AG10803 (cell line): ENCODE measurements around the gene SMARCA2.
A peak's percentile ranks its signal among the peaks of the same experiment; 100 is the strongest.

Experiments used
- DNase-seq: peaks from one replicate; pipeline ENCODE4 v3.0.0; 2010; ENCODE audit warnings: low read depth
- H3K4me3 ChIP-seq: 2 replicates; pipeline ENCODE4 v1.5.1; 2011; ENCODE audit warnings: mild to moderate bottlenecking, low read length, control low read depth
- CTCF ChIP-seq: conservative IDR thresholded peaks from 2 replicates; pipeline ENCODE4 v1.5.1; 2011; ENCODE audit warnings: mild to moderate bottlenecking, low read length, control low read depth, inconsistent platforms

The SMARCA2 gene

GRCh38 chr9:2047916-2048315, 32.8 kb downstream of the SMARCA2 start:
- no peak for TF ChIP-seq CTCF
- DNase-seq: no peak

DNA sequence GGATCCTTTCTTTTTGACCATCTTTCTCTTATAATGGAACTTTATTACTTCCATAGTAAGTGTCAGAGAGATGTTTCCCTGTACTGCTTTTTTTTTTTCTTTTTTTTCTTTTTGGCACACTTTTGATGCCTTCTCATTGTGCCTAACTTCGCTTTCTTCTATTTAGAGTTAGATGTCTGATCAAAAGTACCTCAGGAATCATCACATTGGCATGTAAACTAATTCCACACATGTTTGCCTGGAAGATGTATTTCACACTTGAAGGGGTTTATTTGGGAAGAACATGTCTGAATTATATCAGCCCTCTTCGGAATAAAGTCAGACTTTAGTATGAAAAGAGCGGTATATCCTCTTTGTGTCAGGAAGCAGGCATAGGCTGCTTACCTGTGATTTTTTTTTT, 35.1 kb downstream of the SMARCA2 start:
- peak; percentile 35 for DNase-seq
- no peak for TF ChIP-seq CTCF
- H3K4me3 ChIP-seq: no peak overlapping the region

More at GRCh38 chr9:2047916-2048315, 32.8 kb downstream of the SMARCA2 start:
- no peak overlapping the region for H3K4me3 ChIP-seq

DNA sequence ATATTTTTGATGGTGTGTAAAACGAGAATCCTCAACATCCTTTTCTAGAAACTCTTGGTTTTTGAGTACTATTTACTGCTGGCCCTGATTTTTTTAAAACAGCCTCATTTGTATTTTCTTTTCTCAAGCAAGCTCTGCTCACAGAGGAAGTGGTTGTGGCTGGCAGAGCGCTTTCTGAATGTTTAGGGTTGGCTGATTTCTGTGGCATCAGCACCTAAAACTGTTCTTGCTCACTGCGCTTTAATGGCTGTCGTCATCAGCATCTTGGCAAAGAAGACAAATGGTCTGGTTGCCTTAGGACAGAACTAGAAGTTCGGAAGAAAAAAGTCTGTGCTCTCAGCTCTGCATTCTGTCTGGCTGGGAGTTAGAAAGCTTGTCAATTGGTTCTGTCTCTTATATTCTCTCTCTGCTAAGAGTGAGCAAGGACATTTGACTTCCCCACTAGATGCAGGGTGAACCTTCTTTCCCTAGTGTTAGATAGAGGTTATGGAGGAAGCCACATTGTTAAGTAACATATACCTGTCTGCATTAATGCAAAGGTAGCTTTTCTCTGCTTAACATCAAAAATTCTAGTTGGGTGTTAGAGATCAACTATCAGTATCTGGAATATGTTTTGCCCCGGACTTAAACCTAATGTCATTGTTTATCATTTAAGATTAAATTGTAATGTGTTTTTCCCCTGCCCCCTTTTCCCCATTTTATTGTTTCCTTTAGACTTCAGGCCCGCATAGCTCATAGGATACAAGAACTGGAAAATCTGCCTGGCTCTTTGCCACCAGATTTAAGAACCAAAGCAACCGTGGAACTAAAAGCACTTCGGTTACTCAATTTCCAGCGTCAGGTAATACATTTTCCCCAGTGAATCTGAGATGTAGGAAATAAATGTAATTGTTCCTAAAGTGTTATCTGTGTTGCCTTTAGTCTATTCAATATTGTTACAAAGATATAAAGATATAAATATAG, 39.0 kb downstream of the SMARCA2 start:
- no peak for TF ChIP-seq CTCF
- H3K4me3 ChIP-seq: no peak overlapping the region
- DNase-seq: peak; percentile 85

- no peak for TF ChIP-seq CTCF
- no peak overlapping the region for H3K4me3 ChIP-seq
- DNase-seq: peak; percentile 61
These were observed 40.1 kb downstream of the SMARCA2 start for GRCh38 chr9:2055203-2055658.

- no peak overlapping the region for H3K4me3 ChIP-seq
- no peak for TF ChIP-seq CTCF
These were observed 44.3 kb downstream of the SMARCA2 start for GRCh38 chr9:2059274-2059929.

GRCh38 chr9:2060424-2060823, 45.3 kb downstream of the SMARCA2 start:
- H3K4me3 ChIP-seq: no peak overlapping the region
- TF ChIP-seq CTCF: no peak
- no peak for DNase-seq

More at GRCh38 chr9:2059274-2059929, 44.3 kb downstream of the SMARCA2 start:
- no peak for DNase-seq
